Measurements from ENCODE around the gene LAMC3. TPM values are rescaled to one million over a fixed set of nuclear protein-coding genes. Genes with fewer than 3 reads are reported as not detected.

The LAMC3 gene
- total RNA-seq, 1 experiment from 2014 or later = 4.6 TPM

- no peaks in the 10 kb centered on the region for H3K9me2 ChIP-seq (replicated peaks; ENCODE audit: low read length)
- H4K20me1 ChIP-seq (ENCODE audit: low read length) = no peaks in the 10 kb centered on the region
- H3F3A ChIP-seq (ENCODE audit: low read length, unreplicated experiment) = no peaks in the 10 kb centered on the region
- CTCF ChIA-PET = no interaction called here
- H3K27ac ChIP-seq (ENCODE audit: low read length) = no peak overlapping the region
- H3K9ac ChIP-seq (ENCODE audit: low read length) = no peak overlapping the region
- H3K4me2 ChIP-seq (ENCODE audit: low read length) = no peak overlapping the region
- no peaks in the 10 kb centered on the region for H3K4me1 ChIP-seq (ENCODE audit: insufficient read depth, low read length)
- H3K9me3 ChIP-seq (ENCODE audit: low read length) = no peaks in the 10 kb centered on the region
- H3K36me3 ChIP-seq (ENCODE audit: low read depth, low read length) = no peaks in the 10 kb centered on the region
- ATAC-seq = no peak
- POLR2A ChIA-PET (ENCODE audit: unreplicated experiment) = no interaction called here
- no peaks in the 10 kb centered on the region for H3K27me3 ChIP-seq (ENCODE audit: low read length)
- DNase-seq = no peak
- intact Hi-C loops (cut with micrococcal nuclease) = no loop called here
- TF ChIP-seq CTCF (conservative IDR thresholded peaks at IDR 0.05; ENCODE audit: low read depth, low read length) (no peak), EZH2 (IDR thresholded peaks at IDR 0.05; ENCODE audit: low read length, unreplicated experiment) (no peak), EZH2phosphoT487 (IDR thresholded peaks at IDR 0.05; ENCODE audit: borderline replicate concordance, low read length) (no peak)
- H3K79me2 ChIP-seq (ENCODE audit: low read length) = no peaks in the 10 kb centered on the region
- no TSS peak for BruUV-seq (replicated peaks)
- no peak overlapping the region for H2AFZ ChIP-seq (ENCODE audit: low read length)
- no peak overlapping the region for H3K4me3 ChIP-seq (ENCODE audit: low read length)
Observed at GRCh38 chr9:130979591-130980385, 29.2 kb upstream of the LAMC3 start.

GRCh38 chr9:130980526-130980925 lies 28.4 kb upstream of the LAMC3 start:
- no peak overlapping the region for H2AFZ ChIP-seq (ENCODE audit: low read length)
- DNase-seq = no peak
- POLR2A ChIA-PET (ENCODE audit: unreplicated experiment) = interaction anchor here (0.7 kb wide), 1 partner anchor 214 kb away, joined by 3 read pairs; no protein-coding TSS in a partner anchor
- no peak for ATAC-seq
- BruUV-seq (replicated peaks) = no TSS peak
- H3K27ac ChIP-seq (ENCODE audit: low read length) = no peak overlapping the region
- no peak for TF ChIP-seq EZH2phosphoT487 (IDR thresholded peaks at IDR 0.05; ENCODE audit: borderline replicate concordance, low read length)
- TF ChIP-seq EZH2 (IDR thresholded peaks at IDR 0.05; ENCODE audit: low read length, unreplicated experiment) = no peak
- no peak for TF ChIP-seq CTCF (conservative IDR thresholded peaks at IDR 0.05; ENCODE audit: low read depth, low read length)
- no peaks in the 10 kb centered on the region for H3K27me3 ChIP-seq (ENCODE audit: low read length)
- H4K20me1 ChIP-seq (ENCODE audit: low read length) = no peaks in the 10 kb centered on the region
- H3K9me2 ChIP-seq (replicated peaks; ENCODE audit: low read length) = no peaks in the 10 kb centered on the region
- H3K4me1 ChIP-seq (ENCODE audit: insufficient read depth, low read length) = no peaks in the 10 kb centered on the region
- CTCF ChIA-PET = no interaction called here
- no peaks in the 10 kb centered on the region for H3F3A ChIP-seq (ENCODE audit: low read length, unreplicated experiment)
- no peaks in the 10 kb centered on the region for H3K36me3 ChIP-seq (ENCODE audit: low read depth, low read length)
- H3K79me2 ChIP-seq (ENCODE audit: low read length) = no peaks in the 10 kb centered on the region
- H3K4me2 ChIP-seq (ENCODE audit: low read length) = no peak overlapping the region
- H3K9me3 ChIP-seq (ENCODE audit: low read length) = no peaks in the 10 kb centered on the region
- H3K4me3 ChIP-seq (ENCODE audit: low read length) = no peak overlapping the region
- intact Hi-C loops (cut with micrococcal nuclease) = no loop called here
- H3K9ac ChIP-seq (ENCODE audit: low read length) = no peak overlapping the region
